MG63 (cell line): Measurements from ENCODE around the gene CALCR. TPM values are rescaled to one million over a fixed set of nuclear protein-coding genes. Genes with fewer than 3 reads are reported as not detected.

Experiments
- DNase-seq: peaks from one replicate; pipeline ENCODE4 v3.0.0-alpha.2; 2020
- H3K27me3 ChIP-seq: fragments of 250-450 bp; sonication (Bioruptor Pico); 2 replicates; pipeline ENCODE4 v1.5.1; 2020; ENCODE audit warnings: mild to moderate bottlenecking, moderate library complexity
- H3K36me3 ChIP-seq: fragments of 250-450 bp; sonication (Bioruptor Pico); 2 replicates; pipeline ENCODE4 v1.5.1; 2020; ENCODE audit warnings: mild to moderate bottlenecking, moderate library complexity
- H3K4me3 ChIP-seq: fragments of 250-450 bp; sonication (Bioruptor Pico); 2 replicates; pipeline ENCODE4 v1.5.1; 2020; ENCODE audit warnings: mild to moderate bottlenecking, moderate library complexity
- H3K9me3 ChIP-seq: fragments of 250-450 bp; sonication (Bioruptor Pico); 2 replicates; pipeline ENCODE4 v1.5.1; 2020; ENCODE audit warnings: mild to moderate bottlenecking, moderate library complexity
- total RNA-seq: library from RNA; depleted of rRNA; stranded (reverse); fragments of >200 nt; shearing (Covaris generic); gene quantifications from 2 replicates; pipeline ENCODE4 v1.2.3, GENCODE V29; 2014; ENCODE audit warnings: low replicate concordance

The CALCR gene
- total RNA-seq, 1 experiment from 2014 or later: not detected

DNA sequence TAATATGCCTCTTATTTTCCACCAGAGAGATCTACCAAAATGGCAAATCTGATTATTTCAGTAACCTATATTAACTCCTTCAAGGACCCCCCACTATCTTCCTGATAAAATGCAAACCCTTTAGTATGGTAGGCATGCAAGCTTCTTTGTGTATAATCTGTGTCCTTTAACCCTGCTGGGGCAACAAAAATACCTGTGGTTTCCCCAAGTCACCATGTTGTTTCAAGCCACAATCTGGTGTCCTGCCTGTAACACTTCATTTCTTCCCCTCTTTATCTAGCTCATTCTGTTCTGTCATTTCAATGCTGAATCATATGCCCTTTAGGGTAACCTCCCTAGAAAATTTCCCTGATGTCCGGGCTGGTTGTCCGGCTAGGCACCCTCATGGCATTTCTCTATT is 5.3 kb downstream of the CALCR start:
- H3K27me3 ChIP-seq: peaks cover 10% of the 10 kb centered on the region
- H3K36me3 ChIP-seq: no peaks in the 10 kb centered on the region
- no peak overlapping the region for H3K4me3 ChIP-seq
- H3K9me3 ChIP-seq: no peaks in the 10 kb centered on the region
- DNase-seq: no peak

- DNase-seq: no peak
- Histone ChIP-seq H3K36me3 (no peaks in the 10 kb centered on the region), H3K4me3 (no peak overlapping the region), H3K9me3 (no peaks in the 10 kb centered on the region), H3K27me3 (no peaks in the 10 kb centered on the region)
Observed at GRCh38 chr7:93566876-93567275, 7.6 kb downstream of the CALCR start.

- H3K4me3 ChIP-seq: no peak overlapping the region
- no peaks in the 10 kb centered on the region for H3K9me3 ChIP-seq
- H3K27me3 ChIP-seq: no peaks in the 10 kb centered on the region
- no peak for DNase-seq
- H3K36me3 ChIP-seq: no peaks in the 10 kb centered on the region
Observed at GRCh38 chr7:93563584-93563983, 10.9 kb downstream of the CALCR start.

GRCh38 chr7:93562936-93563335 is 11.6 kb downstream of the CALCR start:
- H3K9me3 ChIP-seq: no peaks in the 10 kb centered on the region
- DNase-seq: no peak
- no peak overlapping the region for H3K4me3 ChIP-seq
- no peaks in the 10 kb centered on the region for H3K36me3 ChIP-seq
- no peaks in the 10 kb centered on the region for H3K27me3 ChIP-seq

DNA sequence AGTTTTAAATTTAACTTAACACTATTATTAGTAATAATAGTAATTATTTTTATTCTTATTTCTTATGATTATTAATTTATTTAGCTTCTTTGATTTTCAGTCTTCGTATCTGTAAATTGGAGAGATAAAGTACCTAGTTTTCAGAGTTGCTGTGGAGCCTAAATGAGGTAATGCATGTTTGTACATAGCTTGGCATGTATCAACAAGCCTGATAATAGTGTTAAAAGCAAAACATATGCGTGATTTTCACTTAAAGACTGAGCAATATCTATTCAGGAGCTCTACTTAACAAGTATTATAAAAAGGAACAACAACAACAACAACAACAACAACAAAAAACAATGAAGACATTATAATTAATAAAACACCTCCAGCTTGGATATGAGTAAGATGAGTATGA is 12.4 kb downstream of the CALCR start:
- Histone ChIP-seq H3K4me3 (no peak overlapping the region), H3K36me3 (no peaks in the 10 kb centered on the region), H3K9me3 (no peaks in the 10 kb centered on the region), H3K27me3 (no peaks in the 10 kb centered on the region)
- no peak for DNase-seq

GRCh38 chr7:93559639-93560491 is 14.7 kb downstream of the CALCR start:
- Histone ChIP-seq H3K9me3 (no peaks in the 10 kb centered on the region), H3K27me3 (no peaks in the 10 kb centered on the region), H3K36me3 (no peaks in the 10 kb centered on the region), H3K4me3 (no peak overlapping the region)
- DNase-seq: no peak

DNA sequence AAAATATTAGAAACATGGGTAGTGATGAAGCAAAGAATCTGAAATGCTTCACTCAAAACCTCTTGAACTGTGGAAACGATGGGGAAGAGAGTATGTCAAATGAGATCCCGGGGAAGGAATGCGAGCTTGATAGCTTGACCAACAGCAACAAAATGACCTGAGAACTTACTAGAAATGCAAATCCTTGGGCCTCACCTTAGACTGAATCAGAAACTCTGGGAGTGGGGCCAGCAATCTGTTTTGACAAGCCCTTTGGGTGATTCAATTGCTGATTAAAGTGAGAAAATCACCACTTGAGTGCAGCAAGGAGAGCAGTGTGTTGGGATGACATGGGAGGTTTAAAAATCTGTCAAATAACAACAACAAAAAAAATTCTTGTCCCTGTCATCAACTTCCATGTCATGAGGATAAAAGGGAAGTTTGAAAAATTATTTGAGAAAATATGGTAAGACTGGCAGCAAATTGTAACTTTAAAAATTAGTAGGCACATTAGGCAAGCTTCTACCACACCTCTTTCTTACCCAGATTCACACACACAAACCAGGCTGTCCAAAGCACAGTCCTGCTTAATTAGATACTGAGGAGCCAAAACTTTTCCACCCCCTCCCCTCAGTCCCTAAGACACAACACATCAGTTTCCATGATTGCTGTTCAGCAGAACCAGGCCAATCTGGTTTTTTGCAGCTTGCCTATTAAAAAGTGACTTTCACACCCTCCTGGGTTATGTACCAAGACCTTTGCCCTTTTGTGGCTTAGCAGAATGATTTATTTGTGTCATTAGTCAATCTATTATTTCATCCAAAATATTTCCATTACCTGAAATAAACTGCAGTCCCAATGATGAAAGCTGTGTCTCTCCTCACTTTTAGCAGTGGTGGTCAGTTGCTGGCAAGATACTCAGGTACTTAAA is 15.6 kb downstream of the CALCR start:
- Histone ChIP-seq H3K4me3 (no peak overlapping the region), H3K36me3 (no peaks in the 10 kb centered on the region), H3K9me3 (no peaks in the 10 kb centered on the region), H3K27me3 (no peaks in the 10 kb centered on the region)
- DNase-seq: no peak

DNA sequence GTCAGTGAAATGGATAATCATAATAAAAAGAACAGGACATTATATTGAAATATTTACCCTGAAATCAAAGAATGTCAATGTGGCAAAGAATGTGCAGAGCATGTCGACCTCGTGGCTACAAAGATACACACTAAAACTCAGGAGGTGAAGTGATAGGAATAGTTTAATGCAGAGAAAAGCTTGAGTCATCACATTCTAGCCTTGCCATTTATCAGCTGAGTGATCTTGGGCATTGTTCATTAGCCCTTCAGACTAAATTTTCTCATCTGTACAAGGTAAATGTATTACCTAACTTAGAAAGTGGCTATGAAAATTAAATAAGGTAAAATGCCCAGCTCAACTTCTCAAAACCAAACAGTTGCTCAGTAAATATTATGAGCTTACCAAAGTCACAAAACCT is 22.6 kb downstream of the CALCR start:
- DNase-seq: no peak
- Histone ChIP-seq H3K27me3 (no peaks in the 10 kb centered on the region), H3K9me3 (no peaks in the 10 kb centered on the region), H3K4me3 (no peak overlapping the region), H3K36me3 (no peaks in the 10 kb centered on the region)

- H3K9me3 ChIP-seq: no peaks in the 10 kb centered on the region
- DNase-seq: no peak
- H3K27me3 ChIP-seq: no peaks in the 10 kb centered on the region
- no peak overlapping the region for H3K4me3 ChIP-seq
- no peaks in the 10 kb centered on the region for H3K36me3 ChIP-seq
Observed at GRCh38 chr7:93551063-93551895, 23.2 kb downstream of the CALCR start.

GRCh38 chr7:93547716-93548115 is 26.8 kb downstream of the CALCR start:
- Histone ChIP-seq H3K9me3 (no peaks in the 10 kb centered on the region), H3K27me3 (no peaks in the 10 kb centered on the region), H3K36me3 (no peaks in the 10 kb centered on the region), H3K4me3 (no peak overlapping the region)
- DNase-seq: no peak

DNA sequence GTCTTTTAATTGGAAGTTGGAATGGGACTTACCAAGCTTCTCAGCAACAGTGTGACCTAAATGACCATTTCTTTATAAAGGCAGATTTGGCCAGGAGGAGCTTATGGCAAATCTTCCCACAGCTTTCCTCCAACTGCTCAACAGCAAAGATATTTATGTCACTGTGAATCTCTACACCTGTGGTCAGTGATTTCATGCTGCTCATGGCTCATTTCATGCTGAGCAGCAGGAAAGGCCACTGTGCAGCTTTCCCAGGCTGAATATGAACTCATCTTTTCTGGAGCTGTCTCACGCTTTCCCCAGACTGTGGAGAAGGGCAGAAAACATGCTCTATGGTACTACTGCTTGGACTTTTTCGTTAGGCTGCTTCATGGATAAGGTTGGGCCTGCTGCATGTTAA is 29.8 kb downstream of the CALCR start:
- H3K4me3 ChIP-seq: no peak overlapping the region

GRCh38 chr7:93538061-93538460 is 36.5 kb downstream of the CALCR start:
- no peak for DNase-seq
- H3K36me3 ChIP-seq: no peaks in the 10 kb centered on the region
- H3K27me3 ChIP-seq: no peaks in the 10 kb centered on the region
- no peak overlapping the region for H3K4me3 ChIP-seq
- H3K9me3 ChIP-seq: no peaks in the 10 kb centered on the region

More for the DNA sequence above, 29.8 kb downstream of the CALCR start:
- H3K9me3 ChIP-seq: no peaks in the 10 kb centered on the region
- H3K36me3 ChIP-seq: no peaks in the 10 kb centered on the region
- DNase-seq: no peak
- no peaks in the 10 kb centered on the region for H3K27me3 ChIP-seq

DNA sequence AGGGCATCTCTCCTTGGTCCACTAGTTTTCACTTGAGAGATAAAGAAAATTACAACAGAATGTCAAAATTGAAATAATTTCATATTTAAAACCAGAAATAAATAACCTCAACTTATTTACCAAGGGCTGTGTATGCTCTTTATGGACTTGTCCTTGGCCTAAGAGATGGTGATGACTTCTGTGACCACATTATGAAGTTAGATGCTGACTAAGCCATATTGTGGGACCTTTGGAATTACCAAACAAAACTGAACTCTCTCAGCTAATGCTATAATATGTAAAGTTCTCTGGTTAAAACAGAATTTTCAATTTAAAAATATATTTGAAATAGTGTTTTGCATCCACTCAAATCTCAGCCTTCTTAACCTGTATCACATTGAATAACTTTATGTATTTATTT is 38.9 kb downstream of the CALCR start:
- Histone ChIP-seq H3K36me3 (no peaks in the 10 kb centered on the region), H3K9me3 (no peaks in the 10 kb centered on the region), H3K27me3 (no peaks in the 10 kb centered on the region), H3K4me3 (no peak overlapping the region)
- no peak for DNase-seq

- no peak for DNase-seq
- Histone ChIP-seq H3K36me3 (no peaks in the 10 kb centered on the region), H3K9me3 (no peaks in the 10 kb centered on the region), H3K27me3 (no peaks in the 10 kb centered on the region), H3K4me3 (no peak overlapping the region)
Observed at GRCh38 chr7:93530701-93531100, 43.8 kb downstream of the CALCR start.

DNA sequence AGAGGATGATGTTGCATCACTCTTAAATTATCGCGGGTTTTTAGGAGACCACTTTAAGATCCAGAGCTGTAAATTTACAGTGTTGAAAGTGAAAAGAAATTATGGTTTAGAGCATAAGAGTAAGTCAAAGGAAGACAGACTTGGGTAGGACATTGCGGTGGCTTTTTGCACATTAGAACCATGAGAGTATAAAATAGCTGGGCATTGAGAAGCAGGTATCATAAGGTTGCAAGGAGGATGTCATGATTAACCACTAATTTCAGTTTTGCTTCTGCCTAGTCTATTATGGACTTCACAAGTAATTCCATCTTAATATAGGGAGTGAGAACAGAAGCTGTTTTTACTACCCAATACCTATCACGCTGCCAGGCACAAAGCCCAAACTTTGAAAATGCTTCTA is 57.7 kb downstream of the CALCR start:
- DNase-seq: no peak
- no peaks in the 10 kb centered on the region for H3K9me3 ChIP-seq

DNA sequence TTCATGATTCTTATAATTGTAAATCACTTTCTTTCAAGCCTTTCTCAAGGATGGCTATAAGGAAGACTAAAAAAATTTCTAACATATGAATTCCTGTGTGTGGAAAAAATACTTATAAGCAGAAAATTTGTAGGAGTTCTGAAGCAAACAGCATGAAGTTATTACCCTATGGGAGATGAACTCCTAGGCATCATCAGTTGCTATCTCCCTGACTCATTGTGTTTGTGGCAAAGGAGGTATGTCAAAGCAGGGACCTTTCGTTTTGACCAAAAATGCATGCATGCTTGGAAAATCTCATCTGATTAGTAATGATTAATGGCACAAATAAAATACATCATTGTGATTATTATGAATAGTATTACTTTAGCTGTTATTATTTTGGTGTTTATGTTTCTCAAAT is 59.4 kb downstream of the CALCR start:
- H3K4me3 ChIP-seq: no peak overlapping the region
- DNase-seq: no peak

More for the DNA sequence above, 57.7 kb downstream of the CALCR start:
- H3K4me3 ChIP-seq: no peak overlapping the region
- no peaks in the 10 kb centered on the region for H3K36me3 ChIP-seq
- H3K27me3 ChIP-seq: no peaks in the 10 kb centered on the region

GRCh38 chr7:93509303-93509702 is 65.2 kb downstream of the CALCR start:
- H3K9me3 ChIP-seq: no peaks in the 10 kb centered on the region
- DNase-seq: no peak
- no peak overlapping the region for H3K4me3 ChIP-seq
- no peaks in the 10 kb centered on the region for H3K36me3 ChIP-seq
- no peaks in the 10 kb centered on the region for H3K27me3 ChIP-seq

More for the DNA sequence above, 59.4 kb downstream of the CALCR start:
- H3K36me3 ChIP-seq: no peaks in the 10 kb centered on the region
- H3K9me3 ChIP-seq: no peaks in the 10 kb centered on the region
- no peaks in the 10 kb centered on the region for H3K27me3 ChIP-seq
